H1 (cell line): ENCODE measurements around the gene EVA1B. TPM values are rescaled to one million over a fixed set of nuclear protein-coding genes. Genes with fewer than 3 reads are reported as not detected.

Experiments
- CTCF ChIA-PET: fragments of 300-600 bp; sonication (Branson Sonifier 250); formaldehyde crosslinking; loops from one replicate; lab custom pipeline; 2021; ENCODE audit not compliant: partially characterized antibody; lab: Charles Lee
- POLR2A ChIA-PET: fragments of 300-600 bp; sonication (Branson Sonifier 250); formaldehyde crosslinking; loops from one replicate; lab custom pipeline; 2021; ENCODE audit warnings: inconsistent platforms; ENCODE audit not compliant: partially characterized antibody; lab: Charles Lee
- DNase-seq, 2 experiments: peaks; one replicate each; pipeline versions ENCODE4 v3.0.0 to v3.0.0-alpha.2; 2010 to 2022; ENCODE audit warnings: low spot score in 2 of 2, low read depth in 1 of 2, mixed read lengths in 1 of 2
- FAIRE-seq: peaks from 2 replicates; lab custom pipeline; 2011; peaks lifted over from hg19 to GRCh38; lab: Jason Lieb, UNC
- H2AFZ ChIP-seq: 2 replicates; pipeline ENCODE4 v1.8.1; 2012; ENCODE audit warnings: low read length, inconsistent platforms
- H2AK5ac ChIP-seq: 2 replicates; pipeline ENCODE4 v1.6.1; 2013; ENCODE audit warnings: low read depth, low read length
- H2BK120ac ChIP-seq: replicated peaks from 2 replicates; pipeline ENCODE3; 2013; ENCODE audit warnings: low read depth, low read length, inconsistent platforms
- H2BK12ac ChIP-seq: 2 replicates; pipeline ENCODE4 v1.6.1; 2013; ENCODE audit warnings: low read depth, low read length
- H2BK15ac ChIP-seq: 2 replicates; pipeline ENCODE4 v1.6.1; 2013; ENCODE audit warnings: low read length
- H2BK20ac ChIP-seq: 2 replicates; pipeline ENCODE4 v1.6.1; 2013; ENCODE audit warnings: low read length
- H2BK5ac ChIP-seq: 2 replicates; pipeline ENCODE4 v1.6.1; 2013; ENCODE audit warnings: low read depth, low read length
- H3K14ac ChIP-seq: 2 replicates; pipeline ENCODE4 v1.6.1; 2013; ENCODE audit warnings: inconsistent platforms; ENCODE audit not compliant: insufficient read length
- H3K18ac ChIP-seq: 2 replicates; pipeline ENCODE4 v1.6.1; 2013; ENCODE audit warnings: low read length; ENCODE audit errors: extremely low read depth
- H3K23ac ChIP-seq: 2 replicates; pipeline ENCODE4 v1.6.1; 2013; ENCODE audit warnings: inconsistent platforms; ENCODE audit not compliant: insufficient read length
- H3K23me2 ChIP-seq: 2 replicates; pipeline ENCODE4 v1.6.1; 2013; ENCODE audit warnings: low read depth, low read length
- H3K27ac ChIP-seq: 2 replicates; pipeline ENCODE4 v1.6.1; 2011; ENCODE audit warnings: low read depth, low read length, inconsistent platforms
- H3K27me3 ChIP-seq, 4 experiments: replicated peaks in 1 of 4; 1 replicate in 1 of 4; 2 replicates in 3 of 4; pipeline versions ENCODE4 v1.6.1 to v1.8.1; 2011 to 2013; ENCODE audit warnings: low read length in 3 of 4, mild to moderate bottlenecking in 3 of 4, inconsistent platforms in 2 of 4, mixed read lengths in 2 of 4, moderate library complexity in 1 of 4; ENCODE audit not compliant: control insufficient read depth in 3 of 4, insufficient read depth in 3 of 4; ENCODE audit errors: extremely low read depth in 1 of 4
- H3K36me3 ChIP-seq, 4 experiments: 2 replicates each; pipeline versions ENCODE4 v1.6.1 to v1.8.1; 2011 to 2013; ENCODE audit warnings: mild to moderate bottlenecking in 4 of 4, low read length in 3 of 4, moderate library complexity in 2 of 4, control low read depth in 1 of 4, inconsistent platforms in 1 of 4; ENCODE audit not compliant: insufficient read depth in 4 of 4, control insufficient read depth in 2 of 4
- H3K4ac ChIP-seq: replicated peaks from 2 replicates; pipeline ENCODE3; 2013; ENCODE audit warnings: low read length, low read depth, mixed read lengths, inconsistent platforms; ENCODE audit not compliant: insufficient read length
- H3K4me1 ChIP-seq, 4 experiments: replicated peaks in 1 of 4; 1 replicate in 1 of 4; 2 replicates in 3 of 4; pipeline versions ENCODE4 v1.6.1 to v1.8.1; 2011 to 2013; ENCODE audit warnings: low read length in 3 of 4, inconsistent platforms in 2 of 4, mixed read lengths in 1 of 4; ENCODE audit not compliant: insufficient read depth in 4 of 4, control insufficient read depth in 3 of 4
- H3K4me2 ChIP-seq, 2 experiments: 2 replicates each; pipeline versions ENCODE4 v1.6.1 to v1.8.1; 2011 to 2013; ENCODE audit warnings: low read depth in 2 of 2, low read length in 2 of 2, control low read depth in 1 of 2, inconsistent platforms in 1 of 2, mild to moderate bottlenecking in 1 of 2; ENCODE audit not compliant: insufficient read depth in 1 of 2
- H3K4me3 ChIP-seq, 4 experiments: fragments of 200-600, 300-600 bp in 1 of 4; sonication (generic), shearing (Covaris generic), sonication (Bioruptor Twin) in 1 of 4; 2 replicates each; pipeline versions ENCODE4 v1.5.1 to v1.8.1; 2011 to 2016; ENCODE audit warnings: low read length in 4 of 4, low read depth in 3 of 4, control low read depth in 2 of 4, inconsistent platforms in 2 of 4, mild to moderate bottlenecking in 2 of 4, mixed read lengths in 1 of 4, moderate library complexity in 1 of 4; ENCODE audit not compliant: insufficient read depth in 2 of 4; ENCODE audit errors: extremely low read depth in 1 of 4
- H3K56ac ChIP-seq: replicated peaks from 2 replicates; pipeline ENCODE3; 2013; ENCODE audit warnings: low read depth, mild to moderate bottlenecking, mixed read lengths, low read length, inconsistent platforms; ENCODE audit not compliant: insufficient read length
- H3K79me1 ChIP-seq: 2 replicates; pipeline ENCODE4 v1.6.1; 2013; ENCODE audit warnings: low read depth, low read length, control low read depth
- H3K79me2 ChIP-seq, 2 experiments: 2 replicates each; pipeline versions ENCODE4 v1.6.1 to v1.8.1; 2012 to 2013; ENCODE audit warnings: low read length in 2 of 2, mild to moderate bottlenecking in 2 of 2, inconsistent platforms in 1 of 2; ENCODE audit not compliant: insufficient read depth in 2 of 2, control insufficient read depth in 1 of 2
- H3K9ac ChIP-seq, 4 experiments: replicated peaks in 1 of 4; 1 replicate in 1 of 4; 2 replicates in 3 of 4; pipeline versions ENCODE4 v1.6.1 to v1.8.1; 2011 to 2013; ENCODE audit warnings: low read depth in 3 of 4, low read length in 3 of 4, control low read depth in 2 of 4, mild to moderate bottlenecking in 2 of 4, moderate library complexity in 2 of 4, inconsistent platforms in 1 of 4; ENCODE audit errors: extremely low read depth in 1 of 4
- H3K9me3 ChIP-seq, 2 experiments: 2 replicates each; pipeline versions ENCODE4 v1.6.1 to v1.8.1; 2012 to 2013; ENCODE audit warnings: mild to moderate bottlenecking in 2 of 2, moderate library complexity in 2 of 2, control low read depth in 1 of 2, inconsistent platforms in 1 of 2, low read depth in 1 of 2, low read length in 1 of 2, mixed read lengths in 1 of 2; ENCODE audit not compliant: insufficient read depth in 2 of 2
- H4K20me1 ChIP-seq, 2 experiments: replicated peaks in 1 of 2; 2 replicates each; pipeline versions ENCODE3 to v1.8.1; 2011 to 2013; ENCODE audit warnings: inconsistent platforms in 2 of 2, low read length in 2 of 2, mild to moderate bottlenecking in 1 of 2; ENCODE audit not compliant: insufficient read depth in 2 of 2, control insufficient read depth in 1 of 2
- H4K5ac ChIP-seq: 2 replicates; pipeline ENCODE4 v1.6.1; 2013; ENCODE audit warnings: low read length, low read depth, mixed read lengths, inconsistent platforms; ENCODE audit not compliant: insufficient read length
- H4K8ac ChIP-seq: 2 replicates; pipeline ENCODE4 v1.8.0; 2013; ENCODE audit warnings: mild to moderate bottlenecking, moderate library complexity, low read length, inconsistent platforms; ENCODE audit not compliant: insufficient read depth; ENCODE audit errors: extremely low read depth
- H4K91ac ChIP-seq: replicated peaks from 2 replicates; pipeline ENCODE3; 2013; ENCODE audit warnings: low read length, mixed read lengths, inconsistent platforms; ENCODE audit not compliant: insufficient read length
- ASH2L ChIP-seq: fragments of 200-600, 300-600 bp; sonication (generic); IDR thresholded peaks from one replicate; pipeline ENCODE4 v1.7.1; 2017; ENCODE audit warnings: low read length
- ATF3 ChIP-seq: IDR thresholded peaks from 2 replicates; pipeline ENCODE4 v1.6.1; 2011; ENCODE audit warnings: low read depth, mild to moderate bottlenecking, low read length; ENCODE audit not compliant: insufficient read depth
- CHD2 ChIP-seq: IDR thresholded peaks from 2 replicates; pipeline ENCODE4 v1.6.1; 2012; ENCODE audit warnings: low read length, improper control_type of control experiment
- FOSL1 ChIP-seq: IDR thresholded peaks from 2 replicates; pipeline ENCODE4 v1.6.1; 2011; ENCODE audit warnings: mild to moderate bottlenecking, low read depth, low read length, moderate library complexity; ENCODE audit not compliant: insufficient read depth
- GTF2F1 ChIP-seq: IDR thresholded peaks from 2 replicates; pipeline ENCODE4 v1.6.1; 2012; ENCODE audit warnings: low read depth, low read length, improper control_type of control experiment, borderline replicate concordance
- MAFK ChIP-seq: IDR thresholded peaks from 2 replicates; pipeline ENCODE4 v1.6.1; 2012; ENCODE audit warnings: low read depth, mild to moderate bottlenecking, improper control_type of control experiment, low read length
- MAX ChIP-seq: IDR thresholded peaks from 2 replicates; pipeline ENCODE4 v1.6.1; 2012; ENCODE audit warnings: inconsistent platforms
- NANOG ChIP-seq: IDR thresholded peaks from 2 replicates; pipeline ENCODE4 v1.6.1; 2011; ENCODE audit warnings: low read length, low read depth, mild to moderate bottlenecking, inconsistent platforms; ENCODE audit not compliant: insufficient read depth, poor library complexity, severe bottlenecking
- SIRT6 ChIP-seq: IDR thresholded peaks from one replicate; pipeline ENCODE4 v1.7.1; 2012; ENCODE audit warnings: low read length, inconsistent platforms
- SRF ChIP-seq: IDR thresholded peaks from 2 replicates; pipeline ENCODE4 v1.6.1; 2011; ENCODE audit warnings: mild to moderate bottlenecking, low read depth, low read length, moderate library complexity
- TAF1 ChIP-seq: IDR thresholded peaks from 2 replicates; pipeline ENCODE4 v1.6.1; 2011; ENCODE audit warnings: mild to moderate bottlenecking, low read depth, low read length
- TAF7 ChIP-seq: optimal IDR thresholded peaks from 2 replicates; pipeline ENCODE3; 2011; ENCODE audit warnings: low read depth, mild to moderate bottlenecking, inconsistent platforms, low read length, moderate library complexity, borderline replicate concordance
- TCF12 ChIP-seq: IDR thresholded peaks from 2 replicates; pipeline ENCODE4 v1.6.1; 2011; ENCODE audit warnings: low read depth, mild to moderate bottlenecking, low read length
- ZNF274 ChIP-seq: IDR thresholded peaks from 2 replicates; pipeline ENCODE4 v1.7.0; 2012; ENCODE audit warnings: low read length, borderline replicate concordance; ENCODE audit errors: extremely low read depth
- WGBS, 2 experiments: shearing (Covaris generic) in 1 of 2; methylation state at CpG; one replicate each; pipeline versions ENCODE4 v1.1.6 to v1.1.7; 2013 to 2015; ENCODE audit warnings: low lambda C conversion rate in 2 of 2, mixed read lengths in 2 of 2, inconsistent platforms in 1 of 2, low coverage in 1 of 2, missing lambda C conversion rate in 1 of 2; ENCODE audit not compliant: insufficient replicate concordance in 2 of 2, insufficient coverage in 1 of 2, insufficient read length in 1 of 2; ENCODE audit errors: extremely low coverage in 1 of 2, missing lambda C conversion rate in 1 of 2; 5-methylcytosine and 5-hydroxymethylcytosine counted together
- polyA plus RNA-seq, 7 experiments: library from polyadenylated mRNA; depleted of rRNA in 3 of 7; stranded (reverse) in 5 of 7; unstranded in 2 of 7; fragments of >200 nt in 5 of 7; fragments of 200-250 nt in 2 of 7; gene quantifications; 1 replicate in 5 of 7; 2 replicates in 1 of 7; 4 replicates in 1 of 7; pipeline versions ENCODE4 v1.2.1 to v1.2.3, GENCODE V29; 2011 to 2013; ENCODE audit warnings: missing spikeins in 2 of 7, mixed read lengths in 2 of 7
- total RNA-seq: library from RNA; stranded (reverse); fragmentation: NEBNext Ultra II Directional; extraction: Animal tissue kit (Norgen Biotek cat#: 25700); gene quantifications from 2 replicates; pipeline ENCODE4 v1.2.1, GENCODE V29; 2021

EVA1B gene
- total and polyA plus RNA-seq, 2 of the 8 experiments (the other 6 are each of a cell fraction or from before 2014, with no cell fraction given), result 10.0 to 19.9 TPM

- Histone ChIP-seq H2AK5ac (no peak overlapping the region), H2BK5ac (no peak overlapping the region), H3K79me1 (no peaks in the 10 kb centered on the region; the same call in 1 of the 2 replicates), H4K8ac (no peak overlapping the region; the same call in 1 of the 2 replicates), H3K9ac (no peak overlapping the region), H3K18ac (no peak overlapping the region), H3K36me3 (no peaks in the 10 kb centered on the region), H3K9me3 (no peaks in the 10 kb centered on the region), H2BK12ac (no peak overlapping the region), H2BK15ac (no peak overlapping the region), H4K5ac (no peak overlapping the region), H4K91ac (no peak overlapping the region), H3K4me1 (peaks cover 0 to 10% (median 5%) of the 10 kb centered on the region in 4 experiments; a peak in 6 of 7 replicates), H3K27ac (no peak overlapping the region), H3K27me3 (peaks cover 0 to 15% (median 4%) of the 10 kb centered on the region in 4 experiments; a peak in 4 of 7 replicates), H3K23ac (no peak overlapping the region), H3K4me2 (no peak overlapping the region), H2BK120ac (no peak overlapping the region), H3K79me2 (no peaks in the 10 kb centered on the region), H3K4me3 (no peak overlapping the region), H3K4ac (no peak overlapping the region), H2AFZ (no peak overlapping the region), H3K14ac (no peak overlapping the region), H3K56ac (no peak overlapping the region), H4K20me1 (no peaks in the 10 kb centered on the region), H3K23me2 (peaks cover 7% of the 10 kb centered on the region), H2BK20ac (no peak overlapping the region)
- DNase-seq (no peak), FAIRE-seq (no peak)
- 90% methylated on average over 6 of the region's 6 CpGs; no CpG with 5 or more reads in 1 of the 2 experiments for WGBS, 2 experiments
- CTCF ChIA-PET, result interaction anchor here (1.7 to 3.1 kb wide), 3 partner anchors 13 to 40 kb away, joined by 5 to 19 read pairs (median 5); partner anchors contain the start of gene SH3D21
- POLR2A ChIA-PET, result interaction anchor here (1.4 to 1.5 kb wide), 2 partner anchors 14 to 58 kb away, joined by 4 to 5 read pairs; no protein-coding TSS in a partner anchor
- no peak for TF ChIP-seq MAX
- no peak for TF ChIP-seq GTF2F1
- no peak for TF ChIP-seq TCF12
- TF ChIP-seq ZNF274, result no peak
- TF ChIP-seq TAF7, result no peak
- no peak for TF ChIP-seq MAFK
- no peak for TF ChIP-seq CHD2
- no peak for TF ChIP-seq FOSL1
- no peak for TF ChIP-seq SIRT6
- no peak for TF ChIP-seq SRF
- no peak for TF ChIP-seq NANOG
- TF ChIP-seq ASH2L, result no peak
- no peak for TF ChIP-seq ATF3
- no peak for TF ChIP-seq TAF1
These were observed 5.3 kb upstream of the EVA1B start for GRCh38 chr1:36328713-36329112.
